ENCODE results near the gene LPP.

- no peak for TF ChIP-seq CTCF (IDR thresholded peaks at IDR 0.05; ENCODE audit: low read length)
- no peak for TF ChIP-seq EZH2 (optimal IDR thresholded peaks at IDR 0.05; ENCODE audit: low read depth, low read length)
- no peak for TF ChIP-seq EZH2phosphoT487 (IDR thresholded peaks at IDR 0.05; ENCODE audit: low read length)
These were observed 608.0 kb downstream of the LPP start for GRCh38 chr3:188761964-188762363.

Measured in MM.1S (cell line).